Ovary (tissue), 9 donors: ENCODE measurements around the gene ANKRD6. TPM values are rescaled to one million over a fixed set of nuclear protein-coding genes. Genes with fewer than 3 reads are reported as not detected.

Experiments
- DNase-seq, 5 donors: peaks; one replicate each; pipeline ENCODE4 v3.0.0-alpha.2; 2019 to 2020
- H3K27ac ChIP-seq, 2 donors: fragments of 200-600 bp; one replicate each; pipeline versions ENCODE4 v1.5.1 to v1.8.0; 2019 to 2022
- H3K27me3 ChIP-seq: fragments of 200-600 bp; one replicate; pipeline ENCODE4 v1.8.0; 2022
- H3K36me3 ChIP-seq: fragments of 200-600 bp; sonication (generic); one replicate; pipeline ENCODE4 v1.5.1; 2019
- H3K4me1 ChIP-seq: one replicate; pipeline ENCODE4 v1.8.1; 2013; ENCODE audit warnings: mild to moderate bottlenecking, moderate library complexity; ENCODE audit not compliant: insufficient read depth
- H3K4me3 ChIP-seq: fragments of 200-600 bp; sonication (generic); one replicate; pipeline ENCODE4 v1.5.1; 2017
- H3K9me3 ChIP-seq, 2 donors: fragments of 200-600 bp in 1 of 2; sonication (generic) in 1 of 2; one replicate each; pipeline versions ENCODE4 v1.5.1 to v1.8.1; 2013 to 2019; ENCODE audit warnings: mild to moderate bottlenecking in 1 of 2, moderate library complexity in 1 of 2
- CTCF ChIP-seq, 3 donors: fragments of 450-650 bp in 2 of 3; fragments of 200-600 bp in 1 of 3; IDR thresholded peaks; one replicate each; pipeline versions ENCODE4 v1.5.1 to v1.8.0; 2016 to 2022; ENCODE audit warnings: antibody characterized with exemption in 3 of 3, mild to moderate bottlenecking in 1 of 3
- EP300 ChIP-seq: sonication (generic); formaldehyde crosslinking; IDR thresholded peaks from one replicate; pipeline ENCODE4 v1.6.1; 2017; ENCODE audit warnings: antibody characterized with exemption
- POLR2A ChIP-seq: fragments of 450-650 bp; IDR thresholded peaks from one replicate; pipeline ENCODE4 v1.6.1; 2017; ENCODE audit warnings: antibody characterized with exemption, mild to moderate bottlenecking, moderate library complexity
- WGBS, 3 donors: extraction: QIAGEN DNeasy Blood & Tissue Kit in 1 of 3; methylation state at CpG; one replicate each; pipeline versions ENCODE4 v1.1.5 to v1.1.7; 2013 to 2017; 5-methylcytosine and 5-hydroxymethylcytosine counted together
- intact Hi-C, 4 donors: fragments of 100-400 bp; cut with DNase I; formaldehyde crosslinking; loops; one replicate each; pipeline versions ENCODE4 v1.11.0 to v1.15.1; 2022 to 2023
- polyA plus RNA-seq, 2 donors: library from polyadenylated mRNA; stranded (reverse); fragments of 200-250 nt in 1 of 2; fragments of 350-450 nt in 1 of 2; fragmentation: Illumina TruSeq in 1 of 2; extraction: RNeasy Lipid Tissue Mini Kit (QIAGEN cat#74804) in 1 of 2; gene quantifications; one replicate each; pipeline ENCODE4 v1.2.3, GENCODE V29; 2013 to 2014
- total RNA-seq, 7 donors: library from RNA; depleted of rRNA in 2 of 7; stranded (reverse); fragments of >200 nt in 2 of 7; fragmentation: NEBNext Ultra II Directional in 3 of 7; extraction: Animal tissue kit (Norgen Biotek cat#: 25700) in 3 of 7; gene quantifications; one replicate each; pipeline versions ENCODE4 v1.1.0 to v1.2.4, GENCODE V29; 2016 to 2023
- donor health status: DM: no; HTN: no; CAD: no; lungs with moderate emphysema.
- donor health status: DM: no; HTN: no; CAD: no.
- donor health status: Bipolar disorder and iron deficiency.
- donor health status: DM: yes; HTN: yes; CAD: no.
- donor health status: DM: no; HTN: no; CAD: no.
- donor health status: DM: yes; HTN: yes; CAD: no.

ANKRD6 gene
- total and polyA plus RNA-seq, 9 donors = 14.7 to 50.1 (median 25.6) TPM

GRCh38 chr6:89662659-89663223, 229.8 kb downstream of the ANKRD6 start:
- H3K4me3 ChIP-seq = no peak overlapping the region
- no peak for DNase-seq
- H3K27ac ChIP-seq = no peak overlapping the region
- H3K9me3 ChIP-seq = no peaks in the 10 kb centered on the region
- no peaks in the 10 kb centered on the region for H3K4me1 ChIP-seq
- intact Hi-C loops = no loop called here
- no peaks in the 10 kb centered on the region for H3K36me3 ChIP-seq
- WGBS, 3 donors = 96 to 98% (median 97%) methylated on average over 4 of the region's 4 CpGs
- no peaks in the 10 kb centered on the region for H3K27me3 ChIP-seq
- no peak for TF ChIP-seq EP300
- no peak for TF ChIP-seq POLR2A
- TF ChIP-seq CTCF (IDR thresholded peaks at IDR 0.05) = no peak

GRCh38 chr6:89667872-89668556, 235.1 kb downstream of the ANKRD6 start:
- no peak for DNase-seq
- Histone ChIP-seq H3K4me3 (no peak overlapping the region), H3K4me1 (no peaks in the 10 kb centered on the region), H3K27ac (no peak overlapping the region), H3K36me3 (no peaks in the 10 kb centered on the region), H3K9me3 (no peaks in the 10 kb centered on the region), H3K27me3 (no peaks in the 10 kb centered on the region)
- 84 to 87% (median 85%) methylated on average over 5 of the region's 5 CpGs for WGBS, 3 donors
- TF ChIP-seq POLR2A (no peak), EP300 (no peak), CTCF (IDR thresholded peaks at IDR 0.05) (no peak)
- intact Hi-C loops = no loop called here

GRCh38 chr6:89669002-89669401, 236.1 kb downstream of the ANKRD6 start:
- Histone ChIP-seq H3K9me3 (no peaks in the 10 kb centered on the region), H3K36me3 (no peaks in the 10 kb centered on the region), H3K27ac (no peak overlapping the region), H3K4me3 (no peak overlapping the region), H3K4me1 (no peaks in the 10 kb centered on the region), H3K27me3 (no peaks in the 10 kb centered on the region)
- intact Hi-C loops = no loop called here
- WGBS, 3 donors = 12 to 26% (median 15%) methylated on average over 6 of the region's 6 CpGs
- DNase-seq = peak in 1 of 5 donors; percentile 44
- TF ChIP-seq POLR2A (no peak), EP300 (no peak), CTCF (IDR thresholded peaks at IDR 0.05) (no peak)

- H3K4me3 ChIP-seq = no peak overlapping the region
- no peak for TF ChIP-seq EP300
- TF ChIP-seq POLR2A = no peak
- no peak for TF ChIP-seq CTCF (IDR thresholded peaks at IDR 0.05)
- no peaks in the 10 kb centered on the region for H3K36me3 ChIP-seq
- DNase-seq = no peak
- H3K4me1 ChIP-seq = peaks cover 1% of the 10 kb centered on the region
- intact Hi-C loops = no loop called here
- WGBS, 3 donors = 94 to 95% (median 94%) methylated on average over 7 of the region's 7 CpGs
- no peaks in the 10 kb centered on the region for H3K27me3 ChIP-seq
- no peaks in the 10 kb centered on the region for H3K9me3 ChIP-seq
- no peak overlapping the region for H3K27ac ChIP-seq
Observed at GRCh38 chr6:89670935-89671565, 238.1 kb downstream of the ANKRD6 start.
